PC-9 (cell line): ENCODE data around the gene TTLL6. TPM values are rescaled to one million over a fixed set of nuclear protein-coding genes. Genes with fewer than 3 reads are reported as not detected.

Experiments used
- BruUV-seq: library from RNA; stranded (reverse); fragments of 400-500 nt; replicated peaks from 2 replicates; lab custom pipeline; 2021; lab: Mats Ljungman, UMichigan
- CTCF ChIA-PET: fragments of 300-600 bp; sonication (Branson Sonifier 250); formaldehyde crosslinking; loops from one replicate; lab custom pipeline; 2022; ENCODE audit warnings: antibody characterized with exemption; lab: Charles Lee
- POLR2A ChIA-PET: fragments of 300-600 bp; sonication (Branson Sonifier 250); formaldehyde crosslinking; loops from one replicate; lab custom pipeline; 2022; ENCODE audit warnings: antibody characterized with exemption; ENCODE audit not compliant: unreplicated experiment; lab: Charles Lee
- DNase-seq, 2 experiments: peaks; one replicate each; pipeline versions ENCODE4 v3.0.0 to v3.0.0-alpha.2; 2015 to 2022; ENCODE audit warnings: mixed read lengths in 1 of 2
- H2AFZ ChIP-seq: fragments of 200-600 bp; sonication (generic); 2 replicates; pipeline ENCODE4 v1.8.1; 2017; ENCODE audit warnings: antibody characterized with exemption
- H3F3A ChIP-seq: fragments of 200-600 bp; sonication (generic); 2 replicates; pipeline ENCODE4 v1.8.1; 2017; ENCODE audit warnings: antibody characterized with exemption, mild to moderate bottlenecking, low read depth; ENCODE audit not compliant: insufficient read depth
- H3K27ac ChIP-seq: fragments of 200-600 bp; sonication (generic); 2 replicates; pipeline ENCODE4 v1.6.1; 2016; ENCODE audit warnings: mixed run types
- H3K27me3 ChIP-seq: fragments of 200-600 bp; sonication (generic); 2 replicates; pipeline ENCODE4 v1.6.1; 2016; ENCODE audit warnings: low read depth, mixed run types; ENCODE audit not compliant: insufficient read depth
- H3K36me3 ChIP-seq: fragments of 200-600 bp; sonication (generic); 2 replicates; pipeline ENCODE4 v1.6.1; 2016; ENCODE audit warnings: low read depth, mixed run types
- H3K4me1 ChIP-seq: fragments of 200-600 bp; sonication (generic); replicated peaks from 2 replicates; pipeline ENCODE4 v1.6.1; 2016; ENCODE audit warnings: mixed run types; ENCODE audit not compliant: insufficient read depth
- H3K4me2 ChIP-seq: fragments of 200-600 bp; sonication (generic); 2 replicates; pipeline ENCODE4 v1.6.1; 2017; ENCODE audit warnings: mixed run types
- H3K4me3 ChIP-seq: fragments of 200-600 bp; sonication (generic); 2 replicates; pipeline ENCODE4 v1.6.1; 2016; ENCODE audit warnings: mixed run types
- H3K79me2 ChIP-seq: fragments of 200-600 bp; sonication (generic); 2 replicates; pipeline ENCODE4 v1.6.1; 2017; ENCODE audit warnings: low read depth, mixed run types
- H3K9me2 ChIP-seq: fragments of 200-600 bp; sonication (generic); 2 replicates; pipeline ENCODE4 v1.8.1; 2017; ENCODE audit warnings: mild to moderate bottlenecking; ENCODE audit not compliant: insufficient read depth
- H3K9me3 ChIP-seq: fragments of 200-600 bp; sonication (generic); 2 replicates; pipeline ENCODE4 v1.8.1; 2016; ENCODE audit warnings: low read depth; ENCODE audit not compliant: insufficient read depth
- H4K20me1 ChIP-seq: fragments of 200-600 bp; sonication (generic); 2 replicates; pipeline ENCODE4 v1.8.1; 2017; ENCODE audit not compliant: insufficient read depth
- CTCF ChIP-seq: fragments of 200-600 bp; sonication (generic); conservative IDR thresholded peaks from 2 replicates; pipeline ENCODE4 v1.6.1; 2017; ENCODE audit warnings: mixed run types, antibody characterized with exemption, mild to moderate bottlenecking, moderate library complexity
- EZH2 ChIP-seq: fragments of 200-600 bp; sonication (generic); IDR thresholded peaks from 2 replicates; pipeline ENCODE4 v1.8.0; 2017; ENCODE audit warnings: antibody characterized with exemption, low read depth
- intact Hi-C: fragments of 100-400 bp; cut with micrococcal nuclease; formaldehyde crosslinking; loops from one replicate; pipeline ENCODE4 v1.10.0; 2022; ENCODE audit not compliant: unreplicated experiment
- total RNA-seq: library from RNA; stranded (reverse); gene quantifications from 2 replicates; pipeline ENCODE4 v1.2.3, GENCODE V29; 2021

The TTLL6 gene
- total RNA-seq, 1 experiment from 2014 or later = not detected

- POLR2A ChIA-PET = no interaction called here
- CTCF ChIA-PET = no interaction called here
Measured at GRCh38 chr17:48856122-48856821, 39.2 kb upstream of the TTLL6 start.

GRCh38 chr17:48854774-48855476 is 37.9 kb upstream of the TTLL6 start:
- no TSS peak for BruUV-seq
- no peak overlapping the region for H2AFZ ChIP-seq
- H3K79me2 ChIP-seq = no peaks in the 10 kb centered on the region
- intact Hi-C loops = no loop called here
- no peaks in the 10 kb centered on the region for H3K9me3 ChIP-seq
- ChIA-PET POLR2A (no interaction called here), CTCF (no interaction called here)
- no peak overlapping the region for H3K4me3 ChIP-seq
- H3K36me3 ChIP-seq = peaks cover 11% of the 10 kb centered on the region; the same call in 1 of the 2 replicates
- DNase-seq = no peak
- H3K4me2 ChIP-seq = no peak overlapping the region
- TF ChIP-seq CTCF (no peak), EZH2 (no peak)
- H3K9me2 ChIP-seq = no peaks in the 10 kb centered on the region
- no peaks in the 10 kb centered on the region; the same call in 1 of the 2 replicates for H4K20me1 ChIP-seq
- H3K27me3 ChIP-seq = no peaks in the 10 kb centered on the region
- H3F3A ChIP-seq = no peaks in the 10 kb centered on the region
- H3K4me1 ChIP-seq = no peaks in the 10 kb centered on the region
- H3K27ac ChIP-seq = no peak overlapping the region

More at GRCh38 chr17:48856122-48856821, 39.2 kb upstream of the TTLL6 start:
- no TSS peak for BruUV-seq
- Histone ChIP-seq H3K79me2 (no peaks in the 10 kb centered on the region), H3K4me2 (no peak overlapping the region), H2AFZ (no peak overlapping the region), H3K4me3 (no peak overlapping the region), H3K9me2 (no peaks in the 10 kb centered on the region), H3F3A (no peaks in the 10 kb centered on the region), H3K27me3 (no peaks in the 10 kb centered on the region), H3K27ac (no peak overlapping the region), H4K20me1 (no peaks in the 10 kb centered on the region; the same call in 1 of the 2 replicates), H3K4me1 (no peaks in the 10 kb centered on the region), H3K9me3 (no peaks in the 10 kb centered on the region), H3K36me3 (peaks cover 9% of the 10 kb centered on the region; the same call in 1 of the 2 replicates)
- TF ChIP-seq CTCF (no peak), EZH2 (no peak)
- intact Hi-C loops = no loop called here
- no peak for DNase-seq

- Histone ChIP-seq H3K4me1 (no peaks in the 10 kb centered on the region), H3K79me2 (no peaks in the 10 kb centered on the region), H3F3A (no peaks in the 10 kb centered on the region), H3K27ac (no peak overlapping the region), H4K20me1 (no peaks in the 10 kb centered on the region; the same call in 1 of the 2 replicates), H3K4me3 (no peak overlapping the region), H2AFZ (no peak overlapping the region), H3K9me2 (no peaks in the 10 kb centered on the region), H3K27me3 (no peaks in the 10 kb centered on the region), H3K36me3 (peaks cover 11% of the 10 kb centered on the region; the same call in 1 of the 2 replicates), H3K4me2 (no peak overlapping the region), H3K9me3 (no peaks in the 10 kb centered on the region)
- no peak for DNase-seq
- ChIA-PET CTCF (no interaction called here), POLR2A (no interaction called here)
- intact Hi-C loops = no loop called here
- TF ChIP-seq CTCF = no peak
- TF ChIP-seq EZH2 = no peak
- BruUV-seq = no TSS peak
Measured at GRCh38 chr17:48850792-48851323, 33.8 kb upstream of the TTLL6 start.
